Lower lobe of right lung (tissue), 2 donors: ENCODE data around the gene ALCAM. TPM values are rescaled to one million over a fixed set of nuclear protein-coding genes. Genes with fewer than 3 reads are reported as not detected.

Experiments
- ATAC-seq, 2 donors: fragments of 200-7000 bp; cut with Tn5 transposase; one replicate each; pipeline ENCODE4 v1.9.1; 2020 to 2022; ENCODE audit warnings: mild to moderate bottlenecking in 2 of 2, moderate library complexity in 2 of 2
- DNase-seq: peaks from one replicate; pipeline ENCODE4 v3.0.0-alpha.2; 2020
- H3K27ac ChIP-seq: fragments of 200-600 bp; one replicate; pipeline ENCODE4 v1.8.0; 2022
- H3K27me3 ChIP-seq: fragments of 200-600 bp; one replicate; pipeline ENCODE4 v1.8.0; 2022; ENCODE audit warnings: low read depth
- H3K36me3 ChIP-seq: fragments of 200-600 bp; one replicate; pipeline ENCODE4 v1.8.0; 2022; ENCODE audit warnings: mild to moderate bottlenecking
- H3K4me1 ChIP-seq: fragments of 200-600 bp; one replicate; pipeline ENCODE4 v1.8.0; 2022
- H3K4me3 ChIP-seq: fragments of 200-600 bp; one replicate; pipeline ENCODE4 v1.8.0; 2022; ENCODE audit warnings: mild to moderate bottlenecking
- H3K9me3 ChIP-seq: fragments of 200-600 bp; one replicate; pipeline ENCODE4 v1.8.0; 2022
- intact Hi-C: fragments of 100-400 bp; cut with DNase I; formaldehyde crosslinking; loops from one replicate; pipeline ENCODE4 v1.11.0; 2022
- total RNA-seq: library from RNA; stranded (reverse); fragmentation: NEBNext Ultra II Directional; extraction: Animal tissue kit (Norgen Biotek cat#: 25700); gene quantifications from one replicate; pipeline ENCODE4 v1.2.1, GENCODE V29; 2021
- TF ChIP-seq, protein P1 (sequence below): fragments of 200-600 bp; IDR thresholded peaks from one replicate; pipeline ENCODE4 v1.8.0; 2022; ENCODE audit warnings: antibody characterized with exemption, mild to moderate bottlenecking
- donor health status: DM: no; HTN: yes; CAD: no; lungs with severe emphysema.

ALCAM gene
- total RNA-seq, 1 donor from 2014 or later, result 174 TPM

DNA sequence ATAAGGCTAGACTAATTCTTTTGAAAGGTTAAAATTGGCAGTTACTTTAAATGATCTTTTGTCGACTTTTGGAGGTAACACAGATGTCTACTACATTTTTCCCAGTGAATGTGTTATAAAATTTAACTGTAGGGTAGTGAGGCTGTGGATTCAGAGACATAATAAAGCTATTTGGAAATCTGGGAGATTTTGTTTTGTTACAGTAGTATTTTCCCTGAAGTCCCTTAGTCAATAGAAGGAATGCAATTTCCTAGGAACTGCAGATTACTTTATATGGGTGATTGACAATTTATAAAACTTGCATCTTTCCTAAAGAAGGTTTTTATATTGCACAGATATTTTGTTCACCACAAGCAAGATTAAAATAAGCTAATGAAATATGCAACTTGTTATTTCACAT lies 96.9 kb downstream of the ALCAM start:
- H3K27me3 ChIP-seq, result no peaks in the 10 kb centered on the region
- no peaks in the 10 kb centered on the region for H3K9me3 ChIP-seq
- no peak overlapping the region for H3K4me3 ChIP-seq
- intact Hi-C loops, result no loop called here
- H3K4me1 ChIP-seq, result no peaks in the 10 kb centered on the region
- TF ChIP-seq, protein P1, sequence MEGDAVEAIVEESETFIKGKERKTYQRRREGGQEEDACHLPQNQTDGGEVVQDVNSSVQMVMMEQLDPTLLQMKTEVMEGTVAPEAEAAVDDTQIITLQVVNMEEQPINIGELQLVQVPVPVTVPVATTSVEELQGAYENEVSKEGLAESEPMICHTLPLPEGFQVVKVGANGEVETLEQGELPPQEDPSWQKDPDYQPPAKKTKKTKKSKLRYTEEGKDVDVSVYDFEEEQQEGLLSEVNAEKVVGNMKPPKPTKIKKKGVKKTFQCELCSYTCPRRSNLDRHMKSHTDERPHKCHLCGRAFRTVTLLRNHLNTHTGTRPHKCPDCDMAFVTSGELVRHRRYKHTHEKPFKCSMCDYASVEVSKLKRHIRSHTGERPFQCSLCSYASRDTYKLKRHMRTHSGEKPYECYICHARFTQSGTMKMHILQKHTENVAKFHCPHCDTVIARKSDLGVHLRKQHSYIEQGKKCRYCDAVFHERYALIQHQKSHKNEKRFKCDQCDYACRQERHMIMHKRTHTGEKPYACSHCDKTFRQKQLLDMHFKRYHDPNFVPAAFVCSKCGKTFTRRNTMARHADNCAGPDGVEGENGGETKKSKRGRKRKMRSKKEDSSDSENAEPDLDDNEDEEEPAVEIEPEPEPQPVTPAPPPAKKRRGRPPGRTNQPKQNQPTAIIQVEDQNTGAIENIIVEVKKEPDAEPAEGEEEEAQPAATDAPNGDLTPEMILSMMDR, result no peak
- DNase-seq (no peak), ATAC-seq (no peak)
- H3K36me3 ChIP-seq, result no peaks in the 10 kb centered on the region
- no peak overlapping the region for H3K27ac ChIP-seq

DNA sequence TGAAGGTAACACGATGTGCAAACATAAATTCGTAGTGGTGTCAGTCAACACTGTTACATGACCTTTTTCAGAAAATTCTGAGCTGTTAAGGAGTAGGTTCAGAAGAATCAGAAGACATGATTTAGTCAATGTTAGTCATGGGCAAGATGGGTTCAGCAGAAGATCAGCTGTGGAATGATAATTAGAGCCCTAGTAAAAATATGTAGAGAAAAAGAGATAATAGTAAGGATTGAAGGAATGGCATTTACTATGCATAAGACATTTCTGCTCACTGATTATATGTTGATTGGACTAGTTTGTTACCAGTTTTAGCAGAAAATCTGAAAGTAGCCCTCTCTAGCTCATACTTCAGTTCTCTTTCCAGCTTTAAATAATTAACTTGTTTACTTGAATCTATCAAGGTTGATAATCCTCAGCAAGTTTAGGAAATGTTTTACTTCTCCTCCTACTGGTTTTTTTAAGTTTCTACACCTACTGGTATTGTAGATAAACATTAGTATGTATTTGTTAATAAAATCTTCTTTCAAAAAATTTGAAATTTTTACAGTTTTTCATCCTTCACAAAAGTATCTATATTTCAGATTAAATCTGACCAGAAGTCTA lies 98.6 kb downstream of the ALCAM start:
- no peak overlapping the region for H3K4me3 ChIP-seq
- no peaks in the 10 kb centered on the region for H3K27me3 ChIP-seq
- intact Hi-C loops, result no loop called here
- TF ChIP-seq, protein P1, result no peak
- DNase-seq (no peak), ATAC-seq (no peak)
- no peaks in the 10 kb centered on the region for H3K4me1 ChIP-seq
- no peak overlapping the region for H3K27ac ChIP-seq
- no peaks in the 10 kb centered on the region for H3K36me3 ChIP-seq
- H3K9me3 ChIP-seq, result no peaks in the 10 kb centered on the region

- intact Hi-C loops, result no loop called here
- TF ChIP-seq, protein P1, result no peak
Measured at GRCh38 chr3:105466072-105466471, 99.4 kb downstream of the ALCAM start.

GRCh38 chr3:105466495-105467404 lies 100.0 kb downstream of the ALCAM start:
- Histone ChIP-seq H3K36me3 (no peaks in the 10 kb centered on the region), H3K27ac (no peak overlapping the region), H3K9me3 (no peaks in the 10 kb centered on the region), H3K4me3 (no peak overlapping the region), H3K4me1 (no peaks in the 10 kb centered on the region), H3K27me3 (no peaks in the 10 kb centered on the region)
- ATAC-seq (no peak), DNase-seq (no peak)
- TF ChIP-seq, protein P1, result no peak
- intact Hi-C loops, result no loop called here

More at GRCh38 chr3:105466072-105466471, 99.4 kb downstream of the ALCAM start:
- no peak overlapping the region for H3K27ac ChIP-seq
- no peak overlapping the region for H3K4me3 ChIP-seq
- H3K36me3 ChIP-seq, result no peaks in the 10 kb centered on the region
- DNase-seq (no peak), ATAC-seq (no peak)
- no peaks in the 10 kb centered on the region for H3K27me3 ChIP-seq
- no peaks in the 10 kb centered on the region for H3K4me1 ChIP-seq
- no peaks in the 10 kb centered on the region for H3K9me3 ChIP-seq

GRCh38 chr3:105470851-105471250 lies 104.1 kb downstream of the ALCAM start:
- no peak for DNase-seq
- H3K27me3 ChIP-seq, result no peaks in the 10 kb centered on the region
- H3K9me3 ChIP-seq, result no peaks in the 10 kb centered on the region
- ATAC-seq, result no peak
- no peaks in the 10 kb centered on the region for H3K4me1 ChIP-seq
- TF ChIP-seq, protein P1, result no peak
- H3K4me3 ChIP-seq, result no peak overlapping the region
- no peak overlapping the region for H3K27ac ChIP-seq
- H3K36me3 ChIP-seq, result no peaks in the 10 kb centered on the region
- intact Hi-C loops, result no loop called here
